ENCODE data around the gene GPX5.
"Not testable (repeated sequence)": the region's sequence is repeated elsewhere in the genome, so short reads cannot be mapped to it uniquely, and the experiment has no call there.

GPX5 gene, protein sequence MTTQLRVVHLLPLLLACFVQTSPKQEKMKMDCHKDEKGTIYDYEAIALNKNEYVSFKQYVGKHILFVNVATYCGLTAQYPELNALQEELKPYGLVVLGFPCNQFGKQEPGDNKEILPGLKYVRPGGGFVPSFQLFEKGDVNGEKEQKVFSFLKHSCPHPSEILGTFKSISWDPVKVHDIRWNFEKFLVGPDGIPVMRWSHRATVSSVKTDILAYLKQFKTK

DNA sequence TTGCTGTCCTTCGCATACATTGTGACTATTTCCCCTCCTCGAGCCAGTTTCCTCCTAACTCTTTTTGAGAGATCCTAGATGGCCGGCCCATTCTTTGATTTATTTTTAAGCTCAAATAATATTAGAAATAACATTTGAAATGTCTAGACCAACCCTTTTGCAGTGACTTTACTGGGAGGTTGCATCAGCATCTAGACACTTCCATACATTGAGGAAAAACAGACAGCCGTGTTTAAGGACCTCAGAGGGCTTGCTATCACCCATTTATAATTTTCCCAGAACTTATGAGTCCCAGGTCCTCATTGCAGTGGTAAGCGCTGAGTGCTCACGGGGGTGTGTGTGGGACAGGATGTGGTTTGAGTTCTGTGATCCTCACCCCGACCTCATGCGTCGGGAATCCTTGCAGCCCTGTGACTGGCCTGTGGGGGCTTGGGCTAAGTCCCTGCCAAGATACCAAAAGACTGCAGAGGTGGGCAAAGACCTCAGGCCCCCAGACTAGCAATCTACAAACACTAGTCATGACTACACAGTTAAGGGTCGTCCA lies at the start of gene GPX5:
Gene GPX5, plus strand, starts transcription at position 386 of the 544 bp plus-strand sequence. Its CDS starts 133 bp downstream, at position 519.
- DNase-seq (ENCODE audit: low read depth in 2 of 2), result no peak

DNA sequence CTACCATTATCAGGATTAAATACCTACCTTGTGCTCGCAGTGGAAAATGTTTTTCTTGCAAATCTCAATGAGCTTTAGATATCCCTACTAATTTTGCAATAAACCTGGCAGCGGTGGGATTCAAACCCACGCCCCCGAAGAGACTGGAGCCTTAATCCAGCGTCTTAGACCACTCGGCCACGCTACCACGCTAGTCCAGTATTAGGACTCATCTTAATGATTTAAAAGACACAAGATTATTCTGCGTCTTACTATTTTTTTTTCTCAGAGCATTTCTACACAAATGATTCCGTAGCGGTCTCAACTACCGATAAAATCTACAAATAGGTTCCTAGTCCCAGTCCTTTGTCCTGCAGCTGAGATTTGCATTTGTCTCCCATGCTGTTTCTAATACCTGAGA lies 47.2 kb upstream of the GPX5 start:
- DNase-seq (ENCODE audit: low read depth in 2 of 2), result no peak

DNA sequence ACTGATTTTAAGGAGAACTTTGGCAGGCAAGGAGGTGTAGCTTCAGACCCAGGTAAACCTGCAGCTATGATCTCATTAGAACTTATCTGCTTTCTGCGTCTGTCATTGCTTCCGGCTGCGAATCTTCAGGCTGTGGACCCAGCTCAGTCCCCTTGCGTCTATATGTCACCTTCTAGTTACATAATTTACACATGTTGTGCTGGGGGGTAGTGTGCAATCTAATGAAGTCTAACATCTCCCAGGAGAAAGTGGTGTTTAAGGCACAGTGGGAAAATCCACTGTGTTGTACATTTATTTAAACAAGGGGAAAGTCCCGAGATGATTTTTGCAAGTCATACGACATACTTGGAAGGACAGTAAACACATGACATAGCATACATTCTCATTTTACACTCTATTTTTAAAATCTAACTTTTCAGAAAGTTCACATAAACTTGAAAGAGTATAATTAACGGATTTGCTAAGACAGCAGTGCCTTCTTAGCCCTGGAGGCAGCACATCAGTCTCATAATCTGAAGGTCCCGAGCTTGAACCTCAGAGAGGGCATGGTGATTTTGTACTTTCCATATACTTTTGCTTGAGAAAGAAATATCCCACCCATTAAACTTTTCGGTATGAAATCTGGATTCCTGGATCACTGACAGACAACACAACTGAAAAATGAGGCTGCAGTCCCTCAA lies 45.3 kb upstream of the GPX5 start:
- no peak for DNase-seq (ENCODE audit: low read depth in 2 of 2)

DNA sequence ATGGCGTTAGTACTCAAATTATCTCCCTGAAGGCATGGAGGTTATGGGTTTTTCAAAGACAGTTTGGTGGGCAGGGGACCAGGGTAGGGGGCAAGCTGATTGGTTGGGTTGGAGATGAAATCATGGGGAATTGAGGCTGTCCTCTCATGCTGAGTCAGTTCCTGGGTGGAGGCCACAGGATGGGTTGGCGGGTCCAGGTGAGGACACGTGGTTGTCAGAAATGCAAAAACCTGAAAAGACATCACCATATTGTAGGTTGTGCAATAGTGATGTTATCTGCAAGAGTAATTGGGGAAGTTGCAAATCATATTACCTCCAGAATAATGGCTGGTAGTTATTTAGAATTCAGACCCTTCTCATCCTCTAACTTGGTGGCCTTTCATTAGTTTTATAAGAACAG lies 40.2 kb upstream of the GPX5 start:
- no peak for DNase-seq (ENCODE audit: low read depth in 2 of 2)

DNA sequence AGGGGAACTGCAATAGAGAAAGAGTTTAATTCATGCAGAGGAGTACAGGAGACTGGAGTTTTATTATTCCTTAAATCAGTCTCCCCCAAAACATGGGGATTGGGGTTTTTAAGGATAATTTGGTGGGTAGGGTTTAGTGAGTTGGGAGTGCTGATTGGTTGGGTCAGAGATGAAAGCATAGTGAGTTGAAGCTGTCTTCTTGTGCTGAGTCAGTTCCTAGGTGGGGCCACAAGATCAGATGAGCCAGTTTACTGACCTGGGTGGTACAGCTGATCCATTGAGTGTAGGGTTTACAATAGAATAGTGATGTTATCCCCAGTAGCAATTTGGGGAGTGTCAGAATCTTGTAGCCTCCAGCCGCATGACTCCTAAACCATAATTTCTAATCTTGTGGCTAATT lies 39.1 kb upstream of the GPX5 start:
- DNase-seq (ENCODE audit: low read depth in 2 of 2), result no peak

DNA sequence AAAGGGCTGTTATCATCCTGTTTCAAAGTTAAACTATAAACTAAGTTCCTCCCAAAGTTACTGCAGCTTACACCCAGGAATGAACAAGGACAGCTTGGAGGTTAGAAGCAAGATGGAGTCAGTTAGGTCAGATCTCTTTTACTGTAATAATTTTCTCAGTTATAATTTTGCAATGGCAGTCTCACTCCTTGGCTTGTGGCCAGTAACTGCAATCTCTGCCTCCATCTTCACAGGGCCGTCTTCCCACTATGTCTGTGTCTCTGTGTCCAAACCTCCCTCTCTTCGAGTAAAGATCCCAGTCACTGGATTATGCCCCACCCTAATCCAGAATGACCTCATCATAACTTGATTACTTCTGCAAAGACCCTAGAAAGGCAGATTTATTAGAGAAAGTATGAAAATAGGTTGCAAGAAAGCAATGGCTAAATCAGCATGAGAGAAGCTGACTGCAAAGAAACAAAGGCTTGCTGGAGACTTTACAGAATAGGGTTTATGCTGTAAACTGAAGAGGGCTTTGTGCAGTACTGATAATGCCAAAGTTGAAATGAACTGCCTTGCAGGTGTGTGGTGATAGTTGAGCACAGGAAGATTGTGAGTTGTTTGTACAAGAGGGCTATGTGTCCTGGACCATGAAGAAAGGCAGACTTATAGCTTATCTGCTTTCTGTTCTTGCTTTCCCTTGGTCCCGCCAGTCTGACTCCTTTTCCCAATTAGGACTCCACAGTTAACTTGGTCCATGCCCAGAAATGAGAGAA lies 38.5 kb upstream of the GPX5 start:
- DNase-seq (ENCODE audit: low read depth in 2 of 2), result no peak

DNA sequence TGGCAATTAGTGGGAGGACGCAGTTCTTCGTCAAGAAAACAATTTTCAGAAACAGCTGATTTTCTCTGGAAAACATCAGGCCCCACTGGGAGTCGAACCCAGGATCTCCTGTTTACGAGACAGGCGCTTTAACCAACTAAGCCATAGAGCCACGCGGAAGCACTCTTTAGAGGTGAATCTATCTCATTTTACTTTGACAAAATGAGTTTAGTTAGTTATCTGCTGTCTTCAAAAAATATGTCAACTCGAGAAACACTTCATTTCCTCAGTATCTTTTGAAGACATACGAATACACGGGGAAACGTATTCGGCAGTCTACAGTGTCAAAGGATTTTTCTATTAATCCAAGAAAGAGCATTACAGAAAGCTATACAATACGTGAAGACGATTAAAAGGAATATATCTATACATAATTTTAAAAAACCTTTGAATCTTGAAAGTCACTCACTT lies 36.7 kb upstream of the GPX5 start:
- DNase-seq (ENCODE audit: low read depth in 2 of 2), result peak; percentile 50 to 57

DNA sequence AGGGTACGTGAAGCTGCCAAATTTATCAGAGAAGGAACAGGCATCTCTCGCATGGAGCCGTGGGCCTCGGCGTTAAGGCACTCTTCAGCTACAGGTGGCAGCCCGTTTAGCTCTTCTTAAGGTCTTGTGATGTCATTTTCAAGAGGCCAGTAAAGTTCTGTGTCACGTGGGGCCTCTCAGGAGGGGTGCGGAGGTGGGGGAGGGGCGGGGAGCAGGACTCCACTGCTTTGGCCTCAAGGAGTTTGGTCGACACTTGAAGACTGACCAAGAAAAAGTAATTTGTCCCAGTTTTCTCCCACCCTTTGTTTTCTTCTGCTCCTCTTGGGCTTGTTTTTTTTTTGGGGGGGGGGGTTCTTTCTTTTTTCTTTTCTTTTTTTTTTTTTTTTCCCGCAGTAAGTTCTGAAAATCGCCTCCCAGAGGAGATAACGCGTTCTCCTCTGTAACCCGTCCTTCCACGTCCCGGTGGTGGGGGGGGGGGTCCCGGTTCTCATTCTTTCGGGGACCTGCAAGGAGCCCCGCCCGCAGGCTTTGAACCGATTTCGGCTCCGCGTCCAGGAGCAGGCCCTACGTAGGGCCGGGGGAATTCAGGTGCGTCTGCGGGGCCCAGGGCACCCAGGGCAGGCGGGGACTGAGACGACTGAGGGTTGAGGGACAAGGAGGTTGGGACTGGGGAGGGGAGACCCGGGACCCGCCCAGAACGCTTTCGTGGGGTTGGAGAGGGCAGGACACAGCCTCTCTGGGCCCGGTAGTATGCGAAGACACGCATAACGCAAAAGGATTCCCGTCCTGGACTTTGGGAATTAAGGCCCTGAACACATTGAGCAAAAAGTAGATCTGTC lies 36.1 kb upstream of the GPX5 start:
- DNase-seq (ENCODE audit: low read depth in 2 of 2), result peak in 1 of 2 experiments; percentile 42

DNA sequence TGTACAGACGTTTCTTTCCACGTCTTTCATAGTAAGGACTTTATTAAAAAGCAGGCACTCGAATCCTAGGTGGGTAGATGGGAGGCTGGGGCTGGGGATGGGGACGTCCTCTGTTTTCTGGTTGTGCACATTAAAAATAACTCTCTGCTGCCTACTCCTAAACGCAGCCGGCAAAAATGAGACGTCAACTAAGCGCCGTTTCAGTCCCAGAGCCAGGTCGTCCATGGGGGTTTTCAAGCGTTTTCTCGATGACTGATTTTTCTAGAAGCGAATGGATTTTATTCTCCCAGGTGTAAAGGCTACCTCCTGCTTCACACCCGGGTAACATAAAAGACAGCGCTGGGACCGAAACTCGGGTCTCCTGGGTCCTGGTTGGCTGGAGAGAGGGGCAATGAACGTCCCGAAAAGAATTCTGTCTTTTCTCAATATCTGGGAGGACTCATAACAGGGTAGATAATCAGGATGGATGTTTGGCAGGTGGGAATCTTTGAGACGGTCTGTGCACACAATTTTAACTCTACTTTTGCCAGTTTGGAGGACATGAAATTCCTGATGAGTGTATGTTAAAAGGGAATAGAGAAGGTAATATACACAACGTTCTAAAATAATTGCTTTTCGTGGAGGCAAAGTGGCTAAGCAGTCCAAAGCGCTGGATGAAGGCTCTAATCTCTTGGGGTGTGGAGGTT lies 35.3 kb upstream of the GPX5 start:
- DNase-seq (ENCODE audit: low read depth in 2 of 2), result no peak

DNA sequence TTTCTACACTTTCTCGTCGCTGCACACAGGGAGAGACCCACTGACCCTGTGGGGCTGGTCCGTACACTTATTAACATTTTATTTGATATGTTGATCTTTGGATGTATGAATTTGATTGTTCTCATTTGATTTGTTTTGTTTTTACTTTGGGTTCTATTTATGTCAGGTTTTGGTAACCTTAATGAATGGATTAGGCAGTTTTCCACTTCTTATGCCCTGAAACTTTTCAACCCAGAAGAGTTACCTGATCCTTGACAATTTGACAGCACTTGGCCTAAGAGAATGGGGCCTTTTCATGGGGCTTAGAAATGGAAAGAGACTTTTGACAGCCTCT lies 33.7 kb upstream of the GPX5 start:
- DNase-seq (ENCODE audit: low read depth in 2 of 2), result no peak

DNA sequence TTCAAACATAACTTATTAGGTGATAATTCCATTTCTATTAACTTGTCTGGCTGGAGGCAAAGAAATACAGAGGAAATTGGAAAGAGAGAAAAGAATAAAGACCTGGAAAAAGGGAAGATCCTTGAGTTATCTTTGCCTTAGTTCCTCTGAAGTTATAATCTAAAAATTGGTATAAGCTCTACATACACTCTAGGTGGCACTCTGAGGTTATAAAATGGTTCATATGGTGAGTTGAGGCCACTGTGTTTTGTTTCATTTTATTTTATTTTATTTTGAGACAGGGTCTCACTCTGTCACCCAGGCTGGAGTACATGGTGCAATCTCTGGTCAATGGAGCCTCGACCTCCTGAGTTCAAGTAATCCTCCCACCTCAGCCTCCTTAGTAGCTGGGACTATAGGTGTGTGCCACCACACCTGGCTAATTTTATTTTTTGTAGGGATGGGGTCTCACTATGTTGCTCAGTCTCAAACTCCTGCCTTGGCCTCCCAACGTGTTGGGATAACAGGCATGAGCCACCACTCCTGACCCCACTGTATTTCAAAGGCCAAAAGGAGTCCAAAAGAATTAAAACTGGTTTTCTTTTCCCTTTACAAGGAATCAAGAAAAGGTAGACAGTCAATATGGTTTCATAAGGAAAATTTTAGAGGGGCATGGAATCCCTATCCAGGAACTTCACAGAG lies 29.4 kb upstream of the GPX5 start:
- no peak for DNase-seq (ENCODE audit: low read depth in 2 of 2)

DNA sequence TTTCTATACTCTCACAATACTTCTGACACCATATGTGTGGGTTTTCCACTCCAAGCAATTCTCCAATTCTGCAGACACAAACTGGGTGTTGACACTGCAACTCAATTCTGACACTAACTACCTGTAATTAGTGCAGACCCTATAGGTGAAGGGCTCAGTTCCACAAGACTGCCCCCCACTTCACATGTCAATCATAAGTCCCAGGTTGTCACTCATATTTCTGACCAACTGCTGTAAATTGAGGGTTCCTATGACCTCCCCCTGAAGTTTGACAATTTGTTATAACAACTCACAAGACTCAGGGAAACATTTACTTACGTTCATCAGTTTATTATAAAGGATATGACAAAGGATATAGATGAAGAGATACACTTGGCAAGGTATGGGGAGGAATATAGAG lies 28.4 kb upstream of the GPX5 start:
- no peak for DNase-seq (ENCODE audit: low read depth in 2 of 2)

DNA sequence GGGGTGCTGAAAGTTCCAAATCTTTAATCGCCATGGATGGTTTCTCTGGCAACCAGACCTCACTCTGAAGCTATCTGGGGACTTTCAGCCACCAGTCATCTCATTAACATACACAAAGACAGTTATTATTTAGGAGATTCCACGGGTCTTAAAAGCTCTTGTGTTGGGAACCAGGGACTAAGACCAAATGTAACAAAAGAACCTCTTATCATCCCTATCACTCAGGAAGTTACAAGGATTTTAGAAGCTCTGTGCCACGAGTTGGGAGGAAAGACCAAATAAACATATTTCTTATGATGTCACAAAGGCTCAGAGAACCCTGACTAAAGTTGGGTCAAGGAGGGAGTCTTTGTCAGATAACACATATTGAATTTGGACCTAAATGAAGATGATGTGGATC lies 27.8 kb upstream of the GPX5 start:
- no peak for DNase-seq (ENCODE audit: low read depth in 2 of 2)

DNA sequence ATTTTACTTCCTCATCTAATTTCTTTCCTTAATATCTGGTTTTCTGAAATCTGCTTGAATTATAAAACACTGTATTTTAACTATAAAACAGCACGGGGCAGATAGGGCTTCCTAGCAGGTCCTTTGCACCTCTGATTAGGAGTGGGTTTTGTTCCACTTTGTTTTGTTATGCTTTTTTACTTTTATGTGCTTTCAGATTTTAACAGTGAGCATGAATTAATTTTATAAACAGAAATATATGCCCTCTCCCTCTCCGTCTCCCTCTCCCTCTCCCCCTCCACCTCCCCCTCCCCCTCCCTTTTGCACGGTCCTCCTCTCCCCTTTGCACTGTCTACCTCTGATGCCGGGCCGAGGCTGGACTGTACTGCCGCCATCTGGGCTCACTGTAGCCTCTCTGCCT lies 24.4 kb upstream of the GPX5 start:
- DNase-seq (ENCODE audit: low read depth in 2 of 2), result no peak

DNA sequence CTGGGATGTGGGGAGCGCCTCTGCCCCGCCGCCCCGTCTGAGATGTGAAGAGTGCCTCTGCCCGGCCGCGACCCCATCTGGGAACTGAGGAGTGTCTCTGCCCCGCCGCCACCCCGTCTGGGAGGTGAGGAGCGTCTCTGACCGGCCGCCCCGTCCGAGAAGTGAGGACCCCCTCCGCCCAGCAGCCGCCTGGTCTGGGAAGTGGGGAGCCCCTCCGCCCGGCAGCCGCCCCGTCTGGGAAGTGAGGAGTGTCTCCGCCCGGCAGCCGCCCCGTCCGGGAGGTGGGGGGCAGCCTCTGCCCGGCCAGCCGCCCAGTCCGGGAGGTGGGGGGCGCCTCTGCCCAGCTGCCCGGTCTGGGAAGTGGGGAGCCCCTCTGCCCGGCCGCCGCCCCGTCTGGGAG lies 23.5 kb upstream of the GPX5 start:
- not testable (repeated sequence) for DNase-seq (ENCODE audit: low read depth in 2 of 2)

DNA sequence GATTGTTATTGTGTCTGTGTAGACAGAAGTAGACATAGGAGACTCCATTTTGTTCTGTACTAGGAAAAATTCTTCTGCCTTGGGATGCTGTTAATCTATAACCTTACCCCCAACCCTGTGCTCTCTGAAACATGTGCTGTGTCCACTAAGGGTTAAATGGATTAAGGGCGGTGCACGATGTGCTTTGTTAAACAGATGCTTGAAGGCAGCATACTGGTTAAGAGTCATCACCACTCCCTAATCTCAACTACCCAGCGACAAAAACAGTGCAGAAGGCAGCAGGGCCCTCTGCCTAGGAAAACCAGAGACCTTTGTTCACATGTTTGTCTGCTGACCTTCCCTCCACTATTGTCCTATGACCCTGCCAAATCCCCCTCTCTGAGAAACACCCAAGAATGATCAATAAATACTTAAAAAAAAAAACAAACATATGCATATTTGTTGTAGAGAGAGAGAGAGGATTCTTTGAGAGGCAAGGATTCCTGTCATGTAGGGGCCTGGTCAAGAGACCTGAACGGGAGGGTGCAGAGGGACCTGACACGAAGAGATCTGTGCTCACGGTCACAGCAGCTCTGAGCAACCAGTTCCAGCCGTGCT lies 22.9 kb upstream of the GPX5 start:
- DNase-seq (ENCODE audit: low read depth in 2 of 2), result not testable (repeated sequence)

DNA sequence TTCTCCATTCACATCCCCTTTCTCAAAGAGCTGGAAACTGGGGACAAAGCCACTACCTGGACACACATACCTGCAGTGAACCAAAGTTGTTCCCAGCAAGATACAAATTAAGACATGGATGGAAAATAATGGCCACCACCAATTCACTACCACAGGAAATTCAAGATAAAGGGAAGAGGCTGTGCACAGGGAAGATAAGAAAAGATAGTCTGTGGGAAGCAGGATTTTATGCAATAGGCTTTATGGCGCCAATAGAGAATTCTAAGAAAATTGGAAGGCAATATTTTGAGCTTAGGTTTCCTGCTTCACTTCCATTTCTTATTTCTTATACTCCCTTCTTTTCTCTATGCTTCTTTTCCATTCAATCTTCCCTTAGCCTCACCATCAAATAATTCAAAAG lies 19.9 kb upstream of the GPX5 start:
- DNase-seq (ENCODE audit: low read depth in 2 of 2), result no peak

DNA sequence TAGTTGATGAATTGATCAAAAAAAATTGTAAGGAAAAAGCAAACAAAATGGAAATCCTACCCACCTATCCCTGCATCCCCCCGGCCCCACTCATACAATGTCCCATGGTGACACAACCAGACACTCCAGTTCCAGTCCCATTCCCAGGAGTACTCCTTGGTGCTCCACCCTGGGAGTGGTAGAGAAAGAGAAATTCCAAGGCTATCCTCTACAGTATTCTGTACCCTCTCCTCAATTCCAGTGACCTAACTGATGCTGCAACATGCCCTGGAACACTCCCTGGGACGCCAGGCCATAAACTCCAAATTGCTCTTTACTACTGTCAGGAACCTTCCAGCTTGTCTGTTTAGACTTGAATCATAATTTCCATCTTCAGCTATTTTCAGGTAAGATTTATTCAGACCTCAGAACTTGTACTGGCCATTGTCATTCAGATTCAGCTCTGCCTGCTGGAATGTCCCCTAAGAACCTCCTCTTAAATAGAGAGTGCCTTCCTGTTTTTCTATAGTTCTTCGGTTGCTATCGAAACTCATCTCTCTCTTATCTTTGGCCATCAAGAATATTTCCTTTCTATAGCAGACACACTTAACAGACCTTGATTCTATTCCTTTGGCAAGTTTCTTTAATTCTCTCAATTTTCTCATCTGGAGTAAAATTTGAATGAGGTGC lies 18.7 kb upstream of the GPX5 start:
- DNase-seq (ENCODE audit: low read depth in 2 of 2), result no peak

DNA sequence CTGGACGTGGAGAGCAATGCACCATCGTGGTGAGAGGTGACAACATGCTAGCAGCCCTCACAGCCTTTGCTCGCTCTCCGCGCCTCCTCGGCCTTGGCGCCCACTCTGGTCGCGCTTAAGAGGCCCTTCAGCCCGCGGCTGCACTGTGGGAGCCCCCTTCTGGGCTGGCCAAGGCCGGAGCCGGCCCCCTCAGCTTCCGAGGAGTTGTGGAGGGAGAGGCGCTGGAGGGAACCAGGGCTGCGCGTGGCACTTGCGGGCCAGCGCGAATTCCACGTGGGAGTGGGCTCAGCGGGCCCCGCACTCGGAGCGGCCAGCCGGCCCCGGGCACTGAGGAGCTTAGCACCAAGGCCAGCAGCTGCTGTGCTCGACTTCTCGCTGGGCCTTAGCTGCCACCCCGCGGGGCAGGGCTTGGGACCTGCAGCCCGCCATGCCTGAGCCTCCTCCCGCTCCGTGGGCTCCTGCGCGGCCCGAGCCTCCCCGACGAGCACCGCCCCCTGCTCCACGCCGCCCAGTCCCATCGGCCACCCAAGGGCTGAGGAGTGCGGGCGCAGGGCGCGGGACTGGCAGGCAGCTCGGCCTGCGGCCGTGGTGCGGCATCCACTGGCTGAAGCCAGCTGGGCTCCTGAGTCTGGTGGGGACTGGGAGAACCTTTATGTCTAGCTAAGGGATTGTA lies 13.9 kb upstream of the GPX5 start:
- no peak for DNase-seq (ENCODE audit: low read depth in 2 of 2)
